GM12865 (cell line): ENCODE data around the gene LRRC4B.

ENCODE experiments used
- DNase-seq: peaks from one replicate; pipeline ENCODE4 v3.0.0; 2010; ENCODE audit warnings: low read depth
- H3K4me3 ChIP-seq: 2 replicates; pipeline ENCODE4 v1.5.1; 2011; ENCODE audit warnings: mild to moderate bottlenecking, low read depth, low read length, control low read depth
- TF ChIP-seq, protein P1 (sequence below): IDR thresholded peaks from 2 replicates; pipeline ENCODE4 v1.5.1; 2011; ENCODE audit warnings: low read length, control low read depth, low read depth, inconsistent platforms; ENCODE audit not compliant: insufficient read depth; ENCODE audit errors: missing control alignments

LRRC4B gene

GRCh38 chr19:50493171-50493570 is 75.1 kb downstream of the LRRC4B start:
- no peak for DNase-seq
- no peak overlapping the region for H3K4me3 ChIP-seq
- TF ChIP-seq, protein P1, sequence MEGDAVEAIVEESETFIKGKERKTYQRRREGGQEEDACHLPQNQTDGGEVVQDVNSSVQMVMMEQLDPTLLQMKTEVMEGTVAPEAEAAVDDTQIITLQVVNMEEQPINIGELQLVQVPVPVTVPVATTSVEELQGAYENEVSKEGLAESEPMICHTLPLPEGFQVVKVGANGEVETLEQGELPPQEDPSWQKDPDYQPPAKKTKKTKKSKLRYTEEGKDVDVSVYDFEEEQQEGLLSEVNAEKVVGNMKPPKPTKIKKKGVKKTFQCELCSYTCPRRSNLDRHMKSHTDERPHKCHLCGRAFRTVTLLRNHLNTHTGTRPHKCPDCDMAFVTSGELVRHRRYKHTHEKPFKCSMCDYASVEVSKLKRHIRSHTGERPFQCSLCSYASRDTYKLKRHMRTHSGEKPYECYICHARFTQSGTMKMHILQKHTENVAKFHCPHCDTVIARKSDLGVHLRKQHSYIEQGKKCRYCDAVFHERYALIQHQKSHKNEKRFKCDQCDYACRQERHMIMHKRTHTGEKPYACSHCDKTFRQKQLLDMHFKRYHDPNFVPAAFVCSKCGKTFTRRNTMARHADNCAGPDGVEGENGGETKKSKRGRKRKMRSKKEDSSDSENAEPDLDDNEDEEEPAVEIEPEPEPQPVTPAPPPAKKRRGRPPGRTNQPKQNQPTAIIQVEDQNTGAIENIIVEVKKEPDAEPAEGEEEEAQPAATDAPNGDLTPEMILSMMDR: no peak

DNA sequence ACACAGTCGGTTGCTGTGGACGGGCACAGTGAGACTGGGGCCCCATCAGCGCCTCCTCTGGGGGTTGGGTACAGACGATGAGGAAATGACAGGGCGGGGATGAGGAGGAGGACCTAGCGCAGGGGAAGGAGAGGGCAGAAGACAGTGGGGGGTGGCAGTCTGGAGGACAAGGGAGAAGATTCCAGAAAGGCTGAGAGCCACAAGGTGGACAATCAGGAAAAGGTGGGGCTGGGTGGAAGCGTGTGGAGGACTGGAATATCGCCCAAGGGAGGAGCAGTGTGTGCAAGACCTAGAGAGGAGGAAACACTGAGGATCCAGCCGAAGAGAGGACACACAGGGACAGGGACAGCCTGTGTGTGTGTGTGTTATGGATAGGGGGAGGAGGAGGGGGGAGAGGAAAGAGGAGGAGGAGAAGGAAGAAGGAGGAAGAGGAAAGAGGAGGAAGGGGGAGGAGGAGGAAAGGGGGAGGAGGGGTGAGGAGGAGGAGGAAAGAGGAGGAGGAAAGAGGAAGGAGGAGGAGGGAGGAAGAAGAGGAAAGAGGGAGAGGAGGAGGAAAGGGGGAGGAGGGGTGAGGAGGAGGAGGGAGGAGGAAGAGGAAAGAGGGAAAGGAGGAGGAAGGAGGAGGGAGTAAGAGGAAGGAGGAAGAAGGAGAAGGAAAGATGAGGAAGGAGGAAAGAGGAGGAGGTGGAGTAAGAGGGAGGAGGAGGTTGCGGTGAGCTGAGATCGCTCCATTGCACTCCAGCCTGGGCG is 75.8 kb downstream of the LRRC4B start:
- no peak for DNase-seq
- no peak overlapping the region for H3K4me3 ChIP-seq
- TF ChIP-seq, protein P1: no peak

GRCh38 chr19:50490991-50491472 is 77.2 kb downstream of the LRRC4B start:
- DNase-seq: no peak
- TF ChIP-seq, protein P1: no peak
- no peak overlapping the region for H3K4me3 ChIP-seq

DNA sequence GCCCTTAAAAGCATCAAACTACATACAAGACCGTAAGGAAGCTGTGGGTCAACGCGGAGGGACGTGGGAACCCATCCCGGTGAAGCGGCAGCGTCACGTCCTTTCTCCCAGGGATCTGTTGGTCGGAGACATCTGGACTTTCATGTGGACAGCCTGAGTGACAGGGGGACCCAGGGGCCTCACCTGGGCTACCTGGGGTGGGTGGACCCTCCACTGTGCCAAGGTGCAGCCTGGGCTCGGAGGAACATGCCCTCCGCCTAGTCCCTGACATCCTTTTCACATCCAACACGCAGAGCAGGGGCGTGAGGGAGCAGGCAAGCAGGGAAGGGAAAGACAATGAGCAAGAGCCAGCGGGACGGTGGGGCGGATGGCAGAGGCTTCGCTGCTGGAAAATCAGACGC is 77.8 kb downstream of the LRRC4B start:
- TF ChIP-seq, protein P1: no peak
- H3K4me3 ChIP-seq: no peak overlapping the region
- no peak for DNase-seq

- TF ChIP-seq, protein P1: no peak
- no peak overlapping the region for H3K4me3 ChIP-seq
- DNase-seq: no peak
Measured at GRCh38 chr19:50489461-50490011, 78.7 kb downstream of the LRRC4B start.

GRCh38 chr19:50488389-50489194 is 79.6 kb downstream of the LRRC4B start:
- no peak for DNase-seq
- no peak overlapping the region for H3K4me3 ChIP-seq
- TF ChIP-seq, protein P1: no peak
